Stimulated activated CD8-positive, alpha-beta memory T cell treated with anti-CD3 and anti-CD28 coated beads, Interleukin-15, amount 100 ng/mL, for 1 hour (primary cell): ENCODE data around the gene FAM131A.

Source experiments
- DNase-seq: peaks from one replicate; pipeline ENCODE4 v3.0.0-alpha.2; 2020; ENCODE audit warnings: low read depth

FAM131A gene

GRCh38 chr3:184378651-184379357 lies 41.4 kb downstream of the FAM131A start:
- no peak for DNase-seq

- DNase-seq = no peak
These were observed 42.2 kb downstream of the FAM131A start, which contains the start of gene CHRD for GRCh38 chr3:184379358-184380184. Gene CHRD, plus strand, starts transcription at chr3:184380054. Its CDS starts 265 bp downstream, at chr3:184380319.

DNA sequence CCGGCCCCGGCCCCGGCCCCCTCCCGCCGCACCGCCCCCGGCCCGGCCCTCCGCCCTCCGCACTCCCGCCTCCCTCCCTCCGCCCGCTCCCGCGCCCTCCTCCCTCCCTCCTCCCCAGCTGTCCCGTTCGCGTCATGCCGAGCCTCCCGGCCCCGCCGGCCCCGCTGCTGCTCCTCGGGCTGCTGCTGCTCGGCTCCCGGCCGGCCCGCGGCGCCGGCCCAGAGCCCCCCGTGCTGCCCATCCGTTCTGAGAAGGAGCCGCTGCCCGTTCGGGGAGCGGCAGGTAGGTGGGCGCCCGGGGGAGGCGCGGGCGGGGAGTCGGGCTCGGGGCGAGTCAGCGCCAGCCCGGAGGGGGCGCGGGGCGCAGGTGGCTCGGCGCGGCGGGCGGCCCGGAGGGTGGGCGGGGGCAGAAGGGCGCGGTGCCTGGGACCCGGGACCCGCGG lies 42.8 kb downstream of the FAM131A start:
- DNase-seq = no peak

DNA sequence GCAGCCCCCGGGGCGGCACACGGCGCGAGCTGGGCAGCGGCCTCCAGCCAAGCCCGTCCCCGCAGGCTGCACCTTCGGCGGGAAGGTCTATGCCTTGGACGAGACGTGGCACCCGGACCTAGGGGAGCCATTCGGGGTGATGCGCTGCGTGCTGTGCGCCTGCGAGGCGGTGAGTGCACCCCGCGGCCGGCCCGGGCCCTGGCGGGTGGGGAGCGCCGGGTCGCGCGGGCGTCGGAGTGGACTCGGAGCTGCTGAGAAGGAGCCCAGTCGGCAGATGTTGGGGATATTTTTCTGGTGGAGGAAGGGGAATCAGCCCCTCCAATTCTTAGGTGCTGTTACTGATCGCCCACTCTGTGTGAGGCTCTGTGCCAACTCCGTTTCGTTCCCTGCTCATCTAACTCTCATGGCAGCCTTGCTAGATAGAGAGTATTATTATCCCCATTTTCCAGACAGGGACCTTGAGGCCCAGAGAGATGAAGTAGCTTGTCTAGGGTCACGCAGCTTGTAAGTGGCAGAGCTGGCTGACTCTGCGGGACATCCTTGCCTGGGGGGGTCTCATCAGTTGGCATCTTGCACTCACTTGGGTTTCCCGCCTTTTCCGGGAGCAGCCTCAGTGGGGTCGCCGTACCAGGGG lies 43.3 kb downstream of the FAM131A start:
- DNase-seq = no peak

DNA sequence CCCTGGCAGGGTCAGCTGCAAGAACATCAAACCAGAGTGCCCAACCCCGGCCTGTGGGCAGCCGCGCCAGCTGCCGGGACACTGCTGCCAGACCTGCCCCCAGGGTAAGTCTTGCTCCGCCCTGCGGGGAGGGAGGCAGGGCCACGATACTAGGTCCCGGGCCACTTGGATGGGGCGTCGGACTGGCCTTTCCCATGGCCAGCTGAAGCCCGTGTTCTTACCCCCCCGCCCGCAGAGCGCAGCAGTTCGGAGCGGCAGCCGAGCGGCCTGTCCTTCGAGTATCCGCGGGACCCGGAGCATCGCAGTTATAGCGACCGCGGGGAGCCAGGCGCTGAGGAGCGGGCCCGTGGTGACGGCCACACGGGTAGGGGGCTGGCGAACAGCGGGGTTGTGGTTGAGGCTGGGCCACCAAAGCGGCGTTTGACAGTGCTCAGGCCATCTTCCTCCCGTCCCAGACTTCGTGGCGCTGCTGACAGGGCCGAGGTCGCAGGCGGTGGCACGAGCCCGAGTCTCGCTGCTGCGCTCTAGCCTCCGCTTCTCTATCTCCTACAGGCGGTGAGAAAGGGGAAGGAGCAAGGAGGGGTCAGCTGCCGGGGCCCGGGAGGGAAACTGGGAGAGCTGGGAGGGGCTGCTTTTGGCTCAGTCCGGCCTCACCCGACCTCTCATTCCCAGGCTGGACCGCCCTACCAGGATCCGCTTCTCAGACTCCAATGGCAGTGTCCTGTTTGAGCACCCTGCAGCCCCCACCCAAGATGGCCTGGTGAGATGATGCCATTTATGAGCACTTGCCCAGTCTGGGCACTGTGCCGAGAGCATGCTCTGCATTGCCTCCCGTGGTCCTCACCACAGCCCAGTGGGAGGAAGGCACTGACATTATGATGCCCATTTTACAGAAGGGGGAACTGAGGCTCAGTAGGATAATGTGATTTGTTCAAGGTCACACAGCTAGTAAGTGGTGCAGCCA lies 44.1 kb downstream of the FAM131A start:
- no peak for DNase-seq

DNA sequence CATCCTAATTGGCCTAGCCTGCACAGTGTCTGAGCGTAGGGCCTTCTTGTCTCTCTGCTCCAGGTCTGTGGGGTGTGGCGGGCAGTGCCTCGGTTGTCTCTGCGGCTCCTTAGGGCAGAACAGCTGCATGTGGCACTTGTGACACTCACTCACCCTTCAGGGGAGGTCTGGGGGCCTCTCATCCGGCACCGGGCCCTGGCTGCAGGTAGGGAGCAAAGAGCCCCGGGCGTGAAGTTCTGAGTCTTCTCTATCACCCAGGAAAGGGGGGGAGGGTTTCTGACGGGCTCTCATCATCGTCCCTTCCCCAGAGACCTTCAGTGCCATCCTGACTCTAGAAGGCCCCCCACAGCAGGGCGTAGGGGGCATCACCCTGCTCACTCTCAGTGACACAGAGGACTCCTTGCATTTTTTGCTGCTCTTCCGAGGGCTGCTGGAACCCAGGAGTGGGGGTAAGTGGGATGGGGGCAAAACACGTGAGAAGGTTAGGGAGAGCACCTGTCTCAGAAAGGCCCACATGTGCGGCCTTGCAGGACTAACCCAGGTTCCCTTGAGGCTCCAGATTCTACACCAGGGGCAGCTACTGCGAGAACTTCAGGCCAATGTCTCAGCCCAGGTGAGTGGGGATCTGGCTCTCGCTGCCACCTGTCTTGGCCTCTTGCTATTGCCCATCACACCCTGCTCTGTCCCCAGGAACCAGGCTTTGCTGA lies 45.1 kb downstream of the FAM131A start:
- DNase-seq = no peak

GRCh38 chr3:184383033-184383740 lies 45.8 kb downstream of the FAM131A start:
- DNase-seq = no peak

GRCh38 chr3:184384342-184384741 lies 46.9 kb downstream of the FAM131A start:
- no peak for DNase-seq

GRCh38 chr3:184384856-184385422 lies 47.5 kb downstream of the FAM131A start:
- no peak for DNase-seq

DNA sequence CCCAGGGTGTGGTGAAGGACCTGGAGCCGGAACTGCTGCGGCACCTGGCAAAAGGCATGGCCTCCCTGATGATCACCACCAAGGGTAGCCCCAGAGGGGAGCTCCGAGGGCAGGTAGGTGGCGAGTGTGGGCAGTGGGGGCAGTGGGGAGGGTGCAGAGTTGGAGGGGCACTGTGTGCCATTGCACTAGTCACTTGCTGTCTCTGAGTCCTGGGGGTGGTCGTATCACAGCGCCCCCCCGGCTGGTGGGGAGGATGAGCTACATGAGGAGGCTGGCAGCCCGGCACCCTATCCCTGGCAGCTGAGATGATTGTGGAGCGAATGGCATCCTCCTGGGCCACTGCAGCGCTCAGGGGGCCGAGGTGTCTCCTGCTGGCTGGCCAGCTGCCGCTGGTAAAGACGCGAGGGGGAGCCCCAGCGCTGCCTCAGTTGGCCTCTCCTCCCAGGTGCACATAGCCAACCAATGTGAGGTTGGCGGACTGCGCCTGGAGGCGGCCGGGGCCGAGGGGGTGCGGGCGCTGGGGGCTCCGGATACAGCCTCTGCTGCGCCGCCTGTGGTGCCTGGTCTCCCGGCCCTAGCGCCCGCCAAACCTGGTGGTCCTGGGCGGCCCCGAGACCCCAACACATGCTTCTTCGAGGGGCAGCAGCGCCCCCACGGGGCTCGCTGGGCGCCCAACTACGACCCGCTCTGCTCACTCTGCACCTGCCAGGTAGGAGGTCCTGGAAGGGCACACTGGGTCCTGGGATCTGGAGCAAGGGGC lies 48.8 kb downstream of the FAM131A start:
- DNase-seq = no peak

DNA sequence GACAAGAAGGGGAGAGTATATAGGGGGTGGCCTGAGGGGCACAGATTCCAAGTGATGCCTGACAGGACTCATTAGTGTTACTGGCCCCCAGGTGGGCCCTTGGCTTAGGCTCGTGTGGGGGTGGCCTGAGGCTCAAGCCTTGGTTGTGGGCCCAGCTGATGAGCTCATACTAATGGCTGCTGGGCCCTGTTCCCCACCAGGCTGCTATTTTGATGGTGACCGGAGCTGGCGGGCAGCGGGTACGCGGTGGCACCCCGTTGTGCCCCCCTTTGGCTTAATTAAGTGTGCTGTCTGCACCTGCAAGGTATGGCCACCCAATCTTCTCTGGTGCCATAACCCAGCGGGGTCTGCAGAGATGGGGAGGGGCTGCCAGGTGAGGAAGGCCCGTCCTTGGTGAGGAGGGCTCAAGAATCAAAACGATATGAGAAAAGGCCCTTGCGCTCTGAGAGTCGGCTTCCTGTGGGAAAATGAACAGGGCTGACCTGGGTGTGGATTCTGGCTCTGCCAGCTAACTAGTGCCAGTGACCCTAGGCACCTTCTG lies 49.8 kb downstream of the FAM131A start:
- no peak for DNase-seq

DNA sequence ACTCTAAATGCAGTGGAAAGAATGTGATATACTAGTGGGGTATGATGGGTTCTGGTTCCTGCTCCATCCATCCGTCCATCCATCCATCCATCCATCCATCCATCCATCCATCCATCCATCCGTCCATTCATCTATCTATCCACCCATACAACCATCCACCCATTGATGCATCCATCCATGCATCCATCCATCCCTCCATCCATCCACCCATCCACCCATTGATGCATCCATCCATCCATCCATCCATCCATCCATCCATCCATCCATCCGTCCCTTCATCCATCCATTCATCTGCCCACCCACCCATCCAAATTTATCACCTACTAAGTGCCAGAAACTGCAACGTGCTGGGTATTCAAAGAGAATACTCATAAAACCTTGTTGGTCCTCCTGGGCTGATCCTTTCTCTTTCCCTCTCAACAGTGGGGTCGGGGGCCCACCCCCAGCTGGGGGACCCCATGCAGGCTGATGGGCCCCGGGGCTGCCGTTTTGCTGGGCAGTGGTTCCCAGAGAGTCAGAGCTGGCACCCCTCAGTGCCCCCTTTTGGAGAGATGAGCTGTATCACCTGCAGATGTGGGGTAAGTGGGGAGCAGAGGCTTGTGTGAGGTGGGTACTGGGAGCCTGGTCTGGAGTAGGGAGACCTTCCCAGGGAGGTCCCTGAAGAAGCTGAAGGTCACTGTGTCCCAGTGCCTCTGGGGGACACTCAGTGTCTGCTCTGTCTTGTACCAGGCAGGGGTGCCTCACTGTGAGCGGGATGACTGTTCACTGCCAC lies 51.0 kb downstream of the FAM131A start:
- no peak for DNase-seq

DNA sequence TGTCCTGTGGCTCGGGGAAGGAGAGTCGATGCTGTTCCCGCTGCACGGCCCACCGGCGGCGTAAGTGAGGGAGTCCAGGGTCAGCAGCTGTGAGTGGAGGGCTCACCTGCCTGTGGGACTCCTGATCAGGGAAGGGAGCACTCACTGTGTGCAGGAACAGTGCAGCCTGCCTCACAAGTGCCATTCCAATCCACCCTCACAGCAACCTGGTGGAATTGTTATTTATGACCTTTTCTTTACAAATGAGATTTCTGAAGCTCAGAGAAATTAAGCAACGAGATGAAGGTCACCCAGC lies 51.5 kb downstream of the FAM131A start:
- no peak for DNase-seq

DNA sequence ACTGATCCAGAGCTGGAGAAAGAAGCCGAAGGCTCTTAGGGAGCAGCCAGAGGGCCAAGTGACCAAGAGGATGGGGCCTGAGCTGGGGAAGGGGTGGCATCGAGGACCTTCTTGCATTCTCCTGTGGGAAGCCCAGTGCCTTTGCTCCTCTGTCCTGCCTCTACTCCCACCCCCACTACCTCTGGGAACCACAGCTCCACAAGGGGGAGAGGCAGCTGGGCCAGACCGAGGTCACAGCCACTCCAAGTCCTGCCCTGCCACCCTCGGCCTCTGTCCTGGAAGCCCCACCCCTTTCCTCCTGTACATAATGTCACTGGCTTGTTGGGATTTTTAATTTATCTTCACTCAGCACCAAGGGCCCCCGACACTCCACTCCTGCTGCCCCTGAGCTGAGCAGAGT lies 52.0 kb downstream of the FAM131A start:
- DNase-seq = no peak

DNA sequence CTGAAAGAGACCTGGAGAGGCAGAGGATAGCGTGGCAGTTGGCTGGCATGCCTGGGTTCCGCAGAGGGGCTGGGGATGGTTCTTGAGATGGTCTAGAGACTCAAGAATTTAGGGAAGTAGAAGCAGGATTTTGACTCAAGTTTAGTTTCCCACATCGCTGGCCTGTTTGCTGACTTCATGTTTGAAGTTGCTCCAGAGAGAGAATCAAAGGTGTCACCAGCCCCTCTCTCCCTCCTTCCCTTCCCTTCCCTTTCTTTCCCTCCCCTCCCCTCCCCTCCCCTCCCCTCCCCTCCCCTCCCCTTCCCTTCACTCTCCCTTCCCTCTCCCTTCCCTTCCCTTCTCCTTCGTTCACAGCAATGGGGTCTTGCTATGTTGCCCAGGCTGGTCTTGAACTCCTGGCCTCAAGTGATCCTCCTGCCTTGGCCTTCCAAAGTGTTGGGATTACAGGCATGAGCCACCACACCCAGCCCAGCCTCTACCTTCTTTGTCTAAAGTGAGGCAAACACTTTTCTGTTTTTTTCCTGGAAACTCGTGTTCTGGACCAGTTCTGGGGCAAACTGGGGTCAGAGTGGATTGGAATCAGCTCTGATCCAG lies 52.6 kb downstream of the FAM131A start:
- no peak for DNase-seq

DNA sequence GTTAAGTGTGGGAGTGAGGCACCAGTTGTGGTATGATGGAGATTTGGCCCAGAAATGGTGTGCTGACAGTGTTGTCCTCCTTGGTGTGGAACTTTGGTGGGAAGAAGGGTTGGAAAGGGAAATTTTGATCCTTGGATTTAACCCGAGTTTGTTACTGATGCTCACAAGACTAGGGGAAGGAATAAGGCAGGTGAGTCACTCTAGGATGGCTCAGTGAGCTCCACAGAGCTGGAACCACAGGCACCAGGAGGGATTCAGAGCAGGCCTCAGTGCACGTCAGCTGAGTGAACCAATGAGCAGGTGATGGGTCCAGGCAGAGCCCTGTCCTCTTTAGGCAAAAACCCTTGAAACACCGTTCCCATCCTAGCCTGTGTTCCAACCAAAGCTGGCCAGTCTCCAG lies 53.9 kb downstream of the FAM131A start:
- no peak for DNase-seq

DNA sequence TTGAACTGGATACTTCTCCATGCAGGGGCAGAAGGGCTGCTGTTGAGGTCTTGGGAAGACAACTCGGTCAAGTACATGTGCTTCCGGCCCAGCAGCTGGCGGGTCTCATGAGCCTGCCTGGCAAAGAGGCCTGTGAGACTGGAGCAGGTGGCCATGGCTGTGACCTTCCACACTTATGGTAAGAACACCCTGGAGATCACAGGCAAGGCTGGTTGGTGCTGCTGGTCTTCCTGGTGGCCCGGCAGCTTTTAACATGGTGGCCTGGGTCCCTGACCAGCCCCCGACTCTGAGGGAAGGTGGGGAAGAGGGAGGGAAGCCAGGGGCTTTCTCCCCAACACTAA lies 57.9 kb downstream of the FAM131A start:
- DNase-seq = no peak
